IPS DF 19.7 (cell line): ENCODE measurements around the gene NES.

ENCODE experiments used
- DNase-seq: peaks from one replicate; pipeline ENCODE4 v3.0.0-alpha.2; 2013; ENCODE audit warnings: low read depth, low spot score

Gene NES

GRCh38 chr1:156619582-156619955, 57.6 kb downstream of the NES start:
- DNase-seq: no peak

GRCh38 chr1:156618853-156619581, 58.2 kb downstream of the NES start, which contains the start of gene HAPLN2:
Gene HAPLN2, plus strand, starts transcription at chr1:156619415. Its CDS starts 4,076 bp downstream, at chr1:156623491.
- DNase-seq: no peak
